Loucy (cell line): ENCODE data around the gene ABCF2.

Experiments used
- H2AFZ ChIP-seq: fragments of 200-600 bp; sonication (generic); 2 replicates; pipeline ENCODE4 v1.6.0; 2016; ENCODE audit warnings: antibody characterized with exemption, mild to moderate bottlenecking, low read length, moderate library complexity
- H3F3A ChIP-seq: fragments of 200-600 bp; 2 replicates; pipeline ENCODE4 v1.6.0; 2016; ENCODE audit warnings: antibody characterized with exemption, low read depth, mild to moderate bottlenecking
- H3K27me3 ChIP-seq: fragments of 200-600 bp; sonication (generic); 2 replicates; pipeline ENCODE4 v1.6.1; 2014; ENCODE audit warnings: low read length, mild to moderate bottlenecking; ENCODE audit not compliant: insufficient read depth, poor library complexity, severe bottlenecking
- H3K36me3 ChIP-seq: fragments of 200-600 bp; sonication (generic); 2 replicates; pipeline ENCODE4 v1.6.1; 2016; ENCODE audit warnings: low read length; ENCODE audit not compliant: insufficient read depth
- H3K4me1 ChIP-seq: fragments of 200-600 bp; sonication (generic); 2 replicates; pipeline ENCODE4 v1.5.1; 2014; ENCODE audit warnings: low read length, mild to moderate bottlenecking; ENCODE audit not compliant: insufficient read depth, poor library complexity, severe bottlenecking
- H3K4me2 ChIP-seq: fragments of 200-600 bp; sonication (generic); 2 replicates; pipeline ENCODE4 v1.6.0; 2014; ENCODE audit warnings: antibody characterized with exemption, low read length, low read depth, mild to moderate bottlenecking; ENCODE audit not compliant: poor library complexity, severe bottlenecking
- H3K4me3 ChIP-seq: fragments of 200-600 bp; sonication (generic); 2 replicates; pipeline ENCODE4 v1.5.1; 2014; ENCODE audit warnings: low read length, mild to moderate bottlenecking, mixed read lengths; ENCODE audit not compliant: poor library complexity, severe bottlenecking
- H3K79me2 ChIP-seq: fragments of 200-600 bp; sonication (generic); 2 replicates; pipeline ENCODE4 v1.6.1; 2014; ENCODE audit warnings: low read length; ENCODE audit not compliant: insufficient read depth
- H3K9ac ChIP-seq: fragments of 200-600 bp; sonication (generic); 2 replicates; pipeline ENCODE4 v1.6.0; 2014; ENCODE audit warnings: mild to moderate bottlenecking, low read depth, low read length, moderate library complexity; ENCODE audit not compliant: poor library complexity, severe bottlenecking
- H3K9me2 ChIP-seq: fragments of 200-600 bp; sonication (generic); replicated peaks from 2 replicates; pipeline ENCODE4 v1.6.1; 2016; ENCODE audit warnings: low read depth, low read length, mixed read lengths
- H3K9me3 ChIP-seq: fragments of 200-600 bp; sonication (generic); 2 replicates; pipeline ENCODE4 v1.6.1; 2014; ENCODE audit warnings: mild to moderate bottlenecking, antibody characterized with exemption, low read length, low read depth; ENCODE audit not compliant: insufficient read depth
- H4K20me1 ChIP-seq: fragments of 200-600 bp; sonication (generic); 2 replicates; pipeline ENCODE4 v1.6.0; 2014; ENCODE audit warnings: antibody characterized with exemption, low read length, mild to moderate bottlenecking; ENCODE audit not compliant: insufficient read depth, poor library complexity, severe bottlenecking
- EZH2phosphoT487 ChIP-seq: fragments of 200-600 bp; IDR thresholded peaks from 2 replicates; pipeline ENCODE4 v1.6.1; 2018; ENCODE audit warnings: antibody characterized with exemption, mild to moderate bottlenecking, moderate library complexity, borderline replicate concordance
- TF ChIP-seq, protein P1 (sequence below): fragments of 200-600 bp; sonication (generic); conservative IDR thresholded peaks from 2 replicates; pipeline ENCODE4 v1.5.1; 2014; ENCODE audit warnings: mild to moderate bottlenecking, antibody characterized with exemption, low read length

Gene ABCF2

GRCh38 chr7:151201344-151201743, 25.7 kb downstream of the ABCF2 start:
- Histone ChIP-seq H4K20me1 (no peaks in the 10 kb centered on the region), H2AFZ (no peak overlapping the region), H3F3A (no peaks in the 10 kb centered on the region), H3K4me2 (no peak overlapping the region), H3K36me3 (no peaks in the 10 kb centered on the region), H3K9me2 (no peaks in the 10 kb centered on the region), H3K27me3 (no peaks in the 10 kb centered on the region), H3K9ac (no peak overlapping the region), H3K79me2 (no peaks in the 10 kb centered on the region), H3K9me3 (no peaks in the 10 kb centered on the region), H3K4me3 (no peak overlapping the region), H3K4me1 (peaks cover 12% of the 10 kb centered on the region)
- TF ChIP-seq EZH2phosphoT487: no peak
- TF ChIP-seq, protein P1, sequence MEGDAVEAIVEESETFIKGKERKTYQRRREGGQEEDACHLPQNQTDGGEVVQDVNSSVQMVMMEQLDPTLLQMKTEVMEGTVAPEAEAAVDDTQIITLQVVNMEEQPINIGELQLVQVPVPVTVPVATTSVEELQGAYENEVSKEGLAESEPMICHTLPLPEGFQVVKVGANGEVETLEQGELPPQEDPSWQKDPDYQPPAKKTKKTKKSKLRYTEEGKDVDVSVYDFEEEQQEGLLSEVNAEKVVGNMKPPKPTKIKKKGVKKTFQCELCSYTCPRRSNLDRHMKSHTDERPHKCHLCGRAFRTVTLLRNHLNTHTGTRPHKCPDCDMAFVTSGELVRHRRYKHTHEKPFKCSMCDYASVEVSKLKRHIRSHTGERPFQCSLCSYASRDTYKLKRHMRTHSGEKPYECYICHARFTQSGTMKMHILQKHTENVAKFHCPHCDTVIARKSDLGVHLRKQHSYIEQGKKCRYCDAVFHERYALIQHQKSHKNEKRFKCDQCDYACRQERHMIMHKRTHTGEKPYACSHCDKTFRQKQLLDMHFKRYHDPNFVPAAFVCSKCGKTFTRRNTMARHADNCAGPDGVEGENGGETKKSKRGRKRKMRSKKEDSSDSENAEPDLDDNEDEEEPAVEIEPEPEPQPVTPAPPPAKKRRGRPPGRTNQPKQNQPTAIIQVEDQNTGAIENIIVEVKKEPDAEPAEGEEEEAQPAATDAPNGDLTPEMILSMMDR: no peak

- H3K9me2 ChIP-seq: no peaks in the 10 kb centered on the region
- no peaks in the 10 kb centered on the region for H3F3A ChIP-seq
- no peaks in the 10 kb centered on the region for H3K9me3 ChIP-seq
- H3K27me3 ChIP-seq: no peaks in the 10 kb centered on the region
- H3K9ac ChIP-seq: no peak overlapping the region
- TF ChIP-seq, protein P1: no peak
- no peak for TF ChIP-seq EZH2phosphoT487
- H2AFZ ChIP-seq: no peak overlapping the region
- no peaks in the 10 kb centered on the region for H3K36me3 ChIP-seq
- no peak overlapping the region for H3K4me3 ChIP-seq
- H3K4me1 ChIP-seq: peaks cover 1% of the 10 kb centered on the region
- H3K79me2 ChIP-seq: no peaks in the 10 kb centered on the region
- no peak overlapping the region for H3K4me2 ChIP-seq
- H4K20me1 ChIP-seq: no peaks in the 10 kb centered on the region
Observed at GRCh38 chr7:151198945-151199848, 27.8 kb downstream of the ABCF2 start.

GRCh38 chr7:151197932-151198331, 29.1 kb downstream of the ABCF2 start:
- Histone ChIP-seq H3K4me2 (no peak overlapping the region), H3K79me2 (no peaks in the 10 kb centered on the region), H3K9me2 (no peaks in the 10 kb centered on the region), H2AFZ (no peak overlapping the region), H3K9me3 (no peaks in the 10 kb centered on the region), H4K20me1 (no peaks in the 10 kb centered on the region), H3F3A (no peaks in the 10 kb centered on the region), H3K36me3 (no peaks in the 10 kb centered on the region), H3K9ac (no peak overlapping the region), H3K4me1 (peaks cover 5% of the 10 kb centered on the region), H3K27me3 (no peaks in the 10 kb centered on the region), H3K4me3 (no peak overlapping the region)
- TF ChIP-seq, protein P1: no peak
- TF ChIP-seq EZH2phosphoT487: no peak
